Thyroid gland (tissue), 4 donors: Measurements from ENCODE around the gene ANKRD52. TPM values are rescaled to one million over a fixed set of nuclear protein-coding genes. Genes with fewer than 3 reads are reported as not detected.
"Not testable (repeated sequence)": the region's sequence is repeated elsewhere in the genome, so short reads cannot be mapped to it uniquely, and the experiment has no call there.

Source experiments
- DNase-seq, 2 donors: peaks; one replicate each; pipeline ENCODE4 v3.0.0-alpha.2; 2019
- H3K27ac ChIP-seq, 3 donors: fragments of 200-600 bp; sonication (generic); 1 replicate in 2 of 3; 2 replicates in 1 of 3; pipeline ENCODE4 v1.5.1; 2016 to 2019; ENCODE audit warnings: mild to moderate bottlenecking in 1 of 3, moderate library complexity in 1 of 3
- H3K27me3 ChIP-seq: fragments of 200-600 bp; sonication (generic); one replicate; pipeline ENCODE4 v1.5.1; 2019
- H3K36me3 ChIP-seq, 2 donors: fragments of 200-600 bp; sonication (generic); one replicate each; pipeline ENCODE4 v1.5.1; 2016 to 2019
- H3K4me1 ChIP-seq, 2 donors: fragments of 200-600 bp; sonication (generic); one replicate each; pipeline ENCODE4 v1.5.1; 2017 to 2019
- H3K4me3 ChIP-seq, 3 donors: fragments of 200-600 bp; sonication (generic); replicated peaks in 1 of 3; 1 replicate in 2 of 3; 2 replicates in 1 of 3; pipeline ENCODE4 v1.5.1; 2016; ENCODE audit warnings: mild to moderate bottlenecking in 1 of 3
- H3K9me3 ChIP-seq: fragments of 200-600 bp; sonication (generic); one replicate; pipeline ENCODE4 v1.5.1; 2017
- CTCF ChIP-seq, 6 experiments: fragments of 200-600 bp in 3 of 6; fragments of 450-650 bp in 3 of 6; sonication (generic) in 3 of 6; IDR thresholded peaks; one replicate each; pipeline ENCODE4 v1.5.1; 2016 to 2019; ENCODE audit warnings: antibody characterized with exemption in 6 of 6, mild to moderate bottlenecking in 2 of 6, inconsistent platforms in 1 of 6, moderate library complexity in 1 of 6
- POLR2A ChIP-seq, 2 donors: fragments of 450-650 bp; IDR thresholded peaks; one replicate each; pipeline ENCODE4 v1.6.1; 2017; ENCODE audit warnings: antibody characterized with exemption in 2 of 2, mild to moderate bottlenecking in 2 of 2, moderate library complexity in 1 of 2
- WGBS, 2 donors: methylation state at CpG; one replicate each; pipeline ENCODE4 v1.1.5; 2017; 5-methylcytosine and 5-hydroxymethylcytosine counted together
- intact Hi-C: fragments of 100-400 bp; cut with DNase I; formaldehyde crosslinking; loops from one replicate; pipeline ENCODE4 v1.15.1; 2023
- total RNA-seq, 4 donors: library from RNA; depleted of rRNA; stranded (reverse); fragments of >200 nt; gene quantifications; one replicate each; pipeline ENCODE4 v1.2.3, GENCODE V29; 2016

Gene ANKRD52
- total RNA-seq, 4 donors from 2014 or later: 15.9 to 22.3 (median 18.3) TPM

- DNase-seq: peak; percentile 91 to 94
- WGBS, 2 donors: 0 to 1% methylated on average over 21 to 52 of the region's 68 CpGs
- Histone ChIP-seq H3K27ac (peak within 1 kb of the TSS; percentile 86 to 91 (median 89)), H3K4me3 (peak within 1 kb of the TSS; percentile 8 to 69 (median 53)), H3K9me3 (no peaks in the 10 kb centered on the region), H3K36me3 (peaks cover 5 to 7% of the 10 kb centered on the region in 2 donors), H3K4me1 (peaks cover 4 to 13% of the 10 kb centered on the region in 2 donors), H3K27me3 (no peaks in the 10 kb centered on the region)
- TF ChIP-seq CTCF (IDR thresholded peaks at IDR 0.05) (peak in 5 of 6 experiments; percentile 24 to 81 (median 74)), POLR2A (IDR thresholded peaks at IDR 0.05) (peak; percentile 37 to 91)
- intact Hi-C loops: no loop called here
Measured at GRCh38 chr12:56266693-56267442, 8.7 kb upstream of the ANKRD52 start, which contains the start of gene COQ10A. COQ10A (plus strand) TSS chr12:56266942; CDS start chr12:56267119, 177 bp downstream.

GRCh38 chr12:56266068-56266692, 8.0 kb upstream of the ANKRD52 start:
- H3K9me3 ChIP-seq, H3K27me3 ChIP-seq, H3K36me3 ChIP-seq, intact Hi-C loops: not testable (repeated sequence)
- WGBS, 2 donors: 42 to 48% methylated on average over 16 of the region's 16 CpGs
- peak overlapping the region; percentile 86 to 91 (median 89) for H3K27ac ChIP-seq
- peak overlapping the region; percentile 8 to 69 (median 53) for H3K4me3 ChIP-seq
- H3K4me1 ChIP-seq: peaks cover 4 to 13% of the 10 kb centered on the region in 2 donors
- peak; percentile 44 to 58 for DNase-seq

DNA sequence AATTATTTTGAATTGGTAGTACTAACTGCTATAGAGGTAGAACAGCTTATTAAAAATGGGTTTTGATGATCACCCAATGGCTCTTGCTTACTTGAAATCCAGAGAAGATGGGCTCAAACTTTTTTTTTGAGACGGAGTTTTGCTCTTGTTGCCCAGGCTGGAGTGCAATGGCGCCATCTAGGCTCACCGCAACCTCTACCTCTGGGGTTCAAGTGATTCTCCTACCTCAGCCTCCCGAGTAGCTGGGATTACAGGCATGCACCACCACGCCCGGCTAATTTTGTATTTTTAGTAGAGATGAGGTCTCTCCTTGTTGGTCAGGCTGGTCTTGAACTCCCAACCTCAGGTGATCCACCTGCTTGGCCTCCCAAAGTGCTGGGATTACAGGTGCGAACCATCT, 4.8 kb upstream of the ANKRD52 start:
- WGBS, 2 donors: 89 to 90% methylated on average over 7 of the region's 7 CpGs
- intact Hi-C loops, H3K9me3 ChIP-seq, H3K4me3 ChIP-seq, H3K36me3 ChIP-seq, DNase-seq, H3K27me3 ChIP-seq, H3K27ac ChIP-seq: not testable (repeated sequence)
- peaks cover 10 to 17% of the 10 kb centered on the region in 2 donors for H3K4me1 ChIP-seq

DNA sequence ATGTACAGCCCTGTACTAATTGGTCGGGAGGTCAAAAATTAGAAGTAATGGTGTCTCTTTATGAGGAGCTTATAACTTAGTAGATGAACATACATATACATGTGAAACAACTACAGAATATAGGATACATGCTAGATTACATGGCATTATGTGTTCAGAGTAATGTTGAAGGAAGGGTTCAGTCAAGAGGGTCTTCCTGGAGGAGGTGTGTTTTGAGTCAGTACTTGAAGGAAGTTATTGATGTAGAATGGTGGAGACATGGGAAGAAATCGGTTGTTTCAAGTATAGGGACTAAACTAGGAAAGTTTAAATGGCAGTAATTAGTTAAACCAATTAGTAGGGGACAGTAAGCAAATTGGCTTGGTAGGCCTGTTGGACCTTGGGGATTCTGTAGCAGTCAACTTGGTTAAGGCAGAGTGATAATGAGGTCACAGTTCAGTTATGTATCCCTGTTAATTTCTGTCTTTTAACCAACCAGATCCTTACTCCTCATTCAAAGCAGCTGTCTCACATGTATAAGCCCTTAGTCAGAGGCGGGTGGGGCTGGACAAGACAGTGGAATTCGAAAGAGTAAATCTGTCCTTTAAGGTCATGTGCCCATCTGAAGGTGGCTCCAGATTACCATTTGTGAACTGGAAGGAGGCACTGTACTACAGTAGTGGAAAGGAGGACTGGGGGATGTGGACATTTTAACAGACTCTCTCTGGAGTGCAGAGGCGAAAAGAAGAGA, 3.5 kb upstream of the ANKRD52 start:
- Histone ChIP-seq H3K4me3 (no peak overlapping the region), H3K4me1 (peaks cover 18 to 19% of the 10 kb centered on the region in 2 donors), H3K27ac (no peak overlapping the region), H3K9me3 (no peaks in the 10 kb centered on the region), H3K27me3 (no peaks in the 10 kb centered on the region), H3K36me3 (no peaks in the 10 kb centered on the region)
- WGBS, 2 donors: 89 to 93% methylated on average over 5 of the region's 5 CpGs
- intact Hi-C loops: no loop called here
- DNase-seq: no peak
- TF ChIP-seq CTCF (IDR thresholded peaks at IDR 0.05) (no peak), POLR2A (IDR thresholded peaks at IDR 0.05) (no peak)

GRCh38 chr12:56260921-56261320, 2.7 kb upstream of the ANKRD52 start:
- H3K27me3 ChIP-seq: no peaks in the 10 kb centered on the region
- TF ChIP-seq CTCF (IDR thresholded peaks at IDR 0.05): no peak
- no peak for TF ChIP-seq POLR2A (IDR thresholded peaks at IDR 0.05)
- no peaks in the 10 kb centered on the region for H3K9me3 ChIP-seq
- H3K36me3 ChIP-seq: peaks cover under 1 to 3% of the 10 kb centered on the region in 2 donors
- DNase-seq: no peak
- peaks cover 11 to 20% of the 10 kb centered on the region in 2 donors for H3K4me1 ChIP-seq
- H3K4me3 ChIP-seq: no peak overlapping the region
- intact Hi-C loops: no loop called here
- 83 to 85% methylated on average over 3 of the region's 3 CpGs for WGBS, 2 donors
- H3K27ac ChIP-seq: no peak overlapping the region
